ENCODE measurements around the gene PRTFDC1. TPM values are rescaled to one million over a fixed set of nuclear protein-coding genes. Genes with fewer than 3 reads are reported as not detected.
"Not testable (repeated sequence)": the region's sequence is repeated elsewhere in the genome, so short reads cannot be mapped to it uniquely, and the experiment has no call there.

Gene PRTFDC1
- polyA plus RNA-seq, 1 experiment = 46.8 TPM

GRCh38 chr10:24844742-24845141 lies 107.7 kb downstream of the PRTFDC1 start:
- POLR2A ChIA-PET = no interaction called here
- Histone ChIP-seq H3K27me3 (ENCODE audit: control insufficient read depth, insufficient read depth, low read length) (no peaks in the 10 kb centered on the region), H3K27ac (ENCODE audit: low read depth, low read length) (no peak overlapping the region), H3K9me3 (ENCODE audit: control insufficient read depth, insufficient read depth, low read length) (no peaks in the 10 kb centered on the region), H3K4me3 (ENCODE audit: low read depth, low read length) (no peak overlapping the region)
- no peak for TF ChIP-seq CTCF (IDR thresholded peaks at IDR 0.05; ENCODE audit: low read depth, low read length)
- CTCF ChIA-PET = no interaction called here
- no peak for DNase-seq (ENCODE audit: low read depth, low spot score)

GRCh38 chr10:24843256-24843655 lies 109.2 kb downstream of the PRTFDC1 start:
- H3K4me3 ChIP-seq (ENCODE audit: low read depth, low read length) = no peak overlapping the region
- ChIA-PET POLR2A (no interaction called here), CTCF (no interaction called here)
- DNase-seq (ENCODE audit: low read depth, low spot score) = no peak
- no peaks in the 10 kb centered on the region for H3K27me3 ChIP-seq (ENCODE audit: control insufficient read depth, insufficient read depth, low read length)
- H3K27ac ChIP-seq (ENCODE audit: low read depth, low read length) = no peak overlapping the region
- TF ChIP-seq CTCF (IDR thresholded peaks at IDR 0.05; ENCODE audit: low read depth, low read length) = no peak
- no peaks in the 10 kb centered on the region for H3K9me3 ChIP-seq (ENCODE audit: control insufficient read depth, insufficient read depth, low read length)

- ChIA-PET CTCF (no interaction called here), POLR2A (no interaction called here)
- Histone ChIP-seq H3K27me3 (ENCODE audit: control insufficient read depth, insufficient read depth, low read length) (no peaks in the 10 kb centered on the region), H3K27ac (ENCODE audit: low read depth, low read length) (no peak overlapping the region), H3K9me3 (ENCODE audit: control insufficient read depth, insufficient read depth, low read length) (no peaks in the 10 kb centered on the region), H3K4me3 (ENCODE audit: low read depth, low read length) (no peak overlapping the region)
- no peak for TF ChIP-seq CTCF (IDR thresholded peaks at IDR 0.05; ENCODE audit: low read depth, low read length)
- DNase-seq (ENCODE audit: low read depth, low spot score) = no peak
These were observed 109.5 kb downstream of the PRTFDC1 start for GRCh38 chr10:24842856-24843255.

DNA sequence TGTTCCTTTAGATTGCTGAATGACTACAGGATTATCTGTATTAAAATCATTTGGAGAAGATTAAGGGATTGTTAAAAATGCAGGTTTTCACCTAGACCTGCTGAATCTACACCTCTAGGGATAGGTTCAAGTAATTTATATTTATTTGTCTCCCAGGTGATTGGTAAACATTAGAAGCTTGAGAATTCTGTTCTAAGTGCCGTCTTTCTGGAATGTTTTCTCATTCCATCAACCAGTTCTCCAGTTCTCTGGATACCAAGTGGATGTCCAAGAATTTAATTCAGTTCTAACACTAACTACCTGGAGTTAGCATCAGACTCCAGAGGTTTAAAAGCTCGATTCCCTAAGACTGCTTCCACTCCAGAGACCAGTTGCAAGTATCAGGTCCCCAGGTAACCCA lies 110.9 kb downstream of the PRTFDC1 start:
- no peak for DNase-seq (ENCODE audit: low read depth, low spot score)
- Histone ChIP-seq H3K27ac (ENCODE audit: low read depth, low read length) (no peak overlapping the region), H3K4me3 (ENCODE audit: low read depth, low read length) (no peak overlapping the region), H3K27me3 (ENCODE audit: control insufficient read depth, insufficient read depth, low read length) (no peaks in the 10 kb centered on the region), H3K9me3 (ENCODE audit: control insufficient read depth, insufficient read depth, low read length) (no peaks in the 10 kb centered on the region)
- ChIA-PET POLR2A (no interaction called here), CTCF (no interaction called here)
- no peak for TF ChIP-seq CTCF (IDR thresholded peaks at IDR 0.05; ENCODE audit: low read depth, low read length)

DNA sequence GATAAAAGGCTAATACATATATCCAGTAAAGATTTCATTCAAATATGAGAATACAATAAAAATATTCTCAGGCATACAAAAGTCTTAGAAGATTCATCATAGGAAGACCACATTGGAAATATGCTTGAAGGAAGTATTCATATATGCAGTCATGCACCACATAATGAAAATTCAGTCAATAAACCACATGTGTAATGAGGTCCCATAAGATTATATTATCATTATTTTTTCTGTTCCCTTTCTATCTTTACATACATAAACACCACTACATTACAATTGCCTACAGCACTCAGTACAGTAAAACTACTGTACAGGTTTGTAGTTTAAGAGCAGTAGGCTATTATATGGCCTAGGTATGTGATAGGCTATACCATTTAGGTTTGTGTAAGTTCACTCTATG lies 111.6 kb downstream of the PRTFDC1 start:
- ChIA-PET POLR2A (no interaction called here), CTCF (no interaction called here)
- no peak for DNase-seq (ENCODE audit: low read depth, low spot score)
- Histone ChIP-seq H3K27me3 (ENCODE audit: control insufficient read depth, insufficient read depth, low read length) (no peaks in the 10 kb centered on the region), H3K9me3 (ENCODE audit: control insufficient read depth, insufficient read depth, low read length) (no peaks in the 10 kb centered on the region), H3K4me3 (ENCODE audit: low read depth, low read length) (no peak overlapping the region), H3K27ac (ENCODE audit: low read depth, low read length) (no peak overlapping the region)
- no peak for TF ChIP-seq CTCF (IDR thresholded peaks at IDR 0.05; ENCODE audit: low read depth, low read length)

DNA sequence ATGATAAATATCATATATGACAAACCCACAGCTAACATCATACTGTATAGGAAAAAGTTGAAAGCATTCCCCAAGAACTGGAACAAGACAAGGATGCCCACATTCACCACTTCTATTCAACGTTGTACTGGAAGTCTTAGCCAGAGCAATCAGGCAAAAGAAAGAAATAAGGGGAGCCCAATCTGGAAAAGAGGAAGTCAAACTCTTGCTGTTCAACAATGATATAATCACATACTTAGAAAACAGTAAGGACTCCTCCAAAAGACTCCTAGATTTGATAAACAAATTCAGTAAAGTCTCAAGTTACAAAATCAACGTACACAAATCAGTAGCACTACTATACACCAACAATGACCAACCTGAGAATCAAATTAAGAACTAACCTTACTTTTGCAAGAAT lies 114.6 kb downstream of the PRTFDC1 start:
- H3K4me3 ChIP-seq (ENCODE audit: low read depth, low read length); H3K27ac ChIP-seq (ENCODE audit: low read depth, low read length); H3K9me3 ChIP-seq (ENCODE audit: control insufficient read depth, insufficient read depth, low read length); DNase-seq (ENCODE audit: low read depth, low spot score); H3K27me3 ChIP-seq (ENCODE audit: control insufficient read depth, insufficient read depth, low read length): not testable (repeated sequence)
- CTCF ChIA-PET = interaction anchor here (0.6 kb wide), 3 partner anchors 31 to 244 kb away, joined by 3 to 6 read pairs (median 3); no protein-coding TSS in a partner anchor
- POLR2A ChIA-PET = interaction anchor here (0.6 kb wide), 2 partner anchors 43 to 115 kb away, joined by 3 read pairs; no protein-coding TSS in a partner anchor

Data from AG04450 (cell line).